Naive B cell (primary cell): ENCODE measurements around the gene ADAMTS17. TPM values are rescaled to one million over a fixed set of nuclear protein-coding genes. Genes with fewer than 3 reads are reported as not detected.

ENCODE experiments used
- ATAC-seq, 2 donors: fragments of 150-1000 bp; cut with Tn5 transposase; 2 replicates each; pipeline ENCODE4 v1.10.0; 2021; ENCODE audit warnings: low read depth in 2 of 2, mild to moderate bottlenecking in 2 of 2, moderate library complexity in 2 of 2
- DNase-seq: peaks from one replicate; pipeline ENCODE4 v3.0.0; 2022
- H3K27ac Mint-ChIP-seq, 6 donors: one replicate each; pipeline ENCODE4 v1.8.0; 2020 to 2022; ENCODE audit warnings: mild to moderate bottlenecking in 6 of 6, mixed read lengths in 6 of 6, moderate library complexity in 5 of 6, inconsistent platforms in 2 of 6
- H3K27me3 Mint-ChIP-seq, 3 donors: one replicate each; pipeline ENCODE4 v1.8.0; 2021 to 2022; ENCODE audit warnings: mixed read lengths in 3 of 3, mild to moderate bottlenecking in 1 of 3
- H3K36me3 Mint-ChIP-seq, 2 donors: one replicate each; pipeline ENCODE4 v1.8.0; 2020 to 2022; ENCODE audit warnings: mixed read lengths in 2 of 2, inconsistent platforms in 1 of 2, mild to moderate bottlenecking in 1 of 2
- H3K4me1 Mint-ChIP-seq, 3 donors: one replicate each; pipeline ENCODE4 v1.8.0; 2020 to 2022; ENCODE audit warnings: mixed read lengths in 3 of 3, inconsistent platforms in 1 of 3, mild to moderate bottlenecking in 1 of 3, moderate library complexity in 1 of 3
- H3K4me3 Mint-ChIP-seq, 8 donors: one replicate each; pipeline ENCODE4 v1.8.0; 2020 to 2022; ENCODE audit warnings: mild to moderate bottlenecking in 8 of 8, mixed read lengths in 8 of 8, moderate library complexity in 8 of 8, inconsistent platforms in 2 of 8
- H3K9me3 Mint-ChIP-seq, 7 donors: one replicate each; pipeline ENCODE4 v1.8.0; 2020 to 2022; ENCODE audit warnings: mixed read lengths in 7 of 7, mild to moderate bottlenecking in 5 of 7, inconsistent platforms in 2 of 7, moderate library complexity in 1 of 7
- polyA plus RNA-seq, 6 donors: library from polyadenylated mRNA; unstranded; fragments of 300-500 nt; fragmentation: Illumina TruSeq; gene quantifications; one replicate each; pipeline ENCODE4 v1.2.3, GENCODE V29; 2021; ENCODE audit warnings: low read depth in 6 of 6

ADAMTS17 gene
- polyA plus RNA-seq, 6 donors from 2014 or later = not detected

DNA sequence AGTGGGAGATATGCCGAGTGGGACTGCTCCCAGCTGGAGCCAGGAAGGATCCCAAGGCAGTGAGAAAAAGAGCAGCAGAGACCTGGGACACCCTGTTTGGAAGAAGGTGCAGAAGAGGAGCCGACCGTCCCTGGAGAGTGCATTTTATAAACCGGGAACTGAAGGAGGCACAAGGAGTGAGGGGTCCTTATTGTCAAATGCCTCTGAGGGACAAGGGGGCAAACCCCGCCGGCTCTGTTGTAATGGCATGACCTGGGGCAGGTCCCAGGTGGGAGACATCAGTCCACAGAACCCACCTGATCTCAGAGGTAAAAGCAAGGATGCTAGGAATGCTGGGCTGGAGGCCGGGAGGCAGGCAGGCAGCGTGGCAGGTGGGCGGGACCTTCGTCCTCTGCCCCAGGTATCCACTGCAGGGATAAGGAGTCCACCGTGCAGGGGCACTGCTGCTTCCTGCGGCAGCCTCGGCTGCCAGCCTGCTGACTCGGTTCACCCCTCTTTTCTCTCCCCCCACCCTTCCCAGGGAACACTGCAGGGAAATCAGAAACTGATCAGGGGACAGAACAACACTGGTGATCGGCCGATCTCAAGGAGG lies 26.9 kb downstream of the ADAMTS17 start:
- no peaks in the 10 kb centered on the region for H3K4me1 Mint-ChIP-seq
- peaks cover 2 to 28% (median 10%) of the 10 kb centered on the region in 7 donors for H3K9me3 Mint-ChIP-seq
- DNase-seq (no peak), ATAC-seq (no peak)
- no peak overlapping the region for H3K4me3 Mint-ChIP-seq
- H3K36me3 Mint-ChIP-seq = no peaks in the 10 kb centered on the region
- H3K27ac Mint-ChIP-seq = no peak overlapping the region
- peaks cover 5 to 15% (median 6%) of the 10 kb centered on the region in 3 donors for H3K27me3 Mint-ChIP-seq

DNA sequence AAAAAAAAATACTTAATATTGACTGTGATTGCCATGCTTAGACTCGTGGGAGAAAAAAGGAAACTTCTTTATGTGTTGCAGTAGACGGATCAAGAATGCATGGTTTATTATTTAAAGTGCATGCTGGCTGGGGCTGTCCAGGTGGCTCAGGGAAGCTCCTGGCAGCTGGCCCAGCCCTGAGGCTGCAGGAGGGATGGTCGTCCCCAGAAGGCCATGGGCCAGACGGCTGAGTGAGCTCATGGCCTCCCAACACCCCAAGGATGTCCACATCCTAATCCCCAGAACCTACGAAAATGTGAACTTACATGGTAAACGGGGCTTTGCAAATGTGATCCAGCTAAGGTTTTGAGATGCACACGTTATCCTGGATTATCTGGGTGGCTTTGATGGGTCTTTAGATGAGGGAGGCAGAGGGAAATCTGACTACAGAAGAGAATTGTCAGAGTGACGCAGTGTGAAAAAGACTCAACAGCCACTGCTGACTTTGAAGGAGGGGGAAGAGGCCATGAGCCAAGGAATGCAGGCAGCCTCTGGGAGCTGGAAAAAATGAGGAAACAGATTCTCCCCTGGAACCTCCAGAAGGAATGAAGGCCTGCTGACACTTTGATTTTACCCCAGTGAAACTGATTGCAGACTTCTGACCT lies 29.8 kb downstream of the ADAMTS17 start:
- no peaks in the 10 kb centered on the region for H3K36me3 Mint-ChIP-seq
- H3K4me1 Mint-ChIP-seq = no peaks in the 10 kb centered on the region
- DNase-seq = no peak
- H3K4me3 Mint-ChIP-seq = no peak overlapping the region
- H3K27me3 Mint-ChIP-seq = peaks cover 5 to 18% (median 16%) of the 10 kb centered on the region in 3 donors
- H3K27ac Mint-ChIP-seq = no peak overlapping the region
- no peak for ATAC-seq
- peaks cover 0 to 12% (median 4%) of the 10 kb centered on the region in 7 donors for H3K9me3 Mint-ChIP-seq

DNA sequence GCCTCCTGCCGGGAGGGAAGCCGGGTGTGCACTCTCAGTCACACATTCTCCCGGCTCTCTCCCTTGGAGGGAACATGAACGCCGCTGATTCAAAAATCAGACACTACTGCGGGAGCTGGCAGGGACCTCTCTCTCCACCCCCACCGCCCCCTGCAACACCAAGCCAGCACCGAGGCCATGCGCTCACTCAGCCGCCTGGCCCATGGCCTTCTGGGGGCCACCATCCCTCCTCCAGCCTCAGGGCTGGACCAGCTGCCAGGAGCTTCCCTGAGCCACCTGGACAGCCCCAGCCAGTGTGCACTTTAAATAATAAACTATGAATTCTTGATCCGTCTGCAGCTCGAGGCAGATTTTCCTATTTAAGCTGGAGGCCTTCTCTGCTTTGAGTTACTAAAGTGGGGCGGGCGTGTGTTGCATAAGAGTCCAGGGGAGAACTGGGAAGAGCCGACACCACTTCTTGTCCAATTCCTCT lies 30.6 kb downstream of the ADAMTS17 start:
- ATAC-seq = no peak
- Mint-ChIP-seq H3K27ac (no peak overlapping the region), H3K4me3 (no peak overlapping the region), H3K36me3 (no peaks in the 10 kb centered on the region), H3K9me3 (peaks cover 0 to 12% (median 2%) of the 10 kb centered on the region in 7 donors), H3K27me3 (peaks cover 5 to 18% (median 16%) of the 10 kb centered on the region in 3 donors), H3K4me1 (no peaks in the 10 kb centered on the region)
- no peak for DNase-seq

DNA sequence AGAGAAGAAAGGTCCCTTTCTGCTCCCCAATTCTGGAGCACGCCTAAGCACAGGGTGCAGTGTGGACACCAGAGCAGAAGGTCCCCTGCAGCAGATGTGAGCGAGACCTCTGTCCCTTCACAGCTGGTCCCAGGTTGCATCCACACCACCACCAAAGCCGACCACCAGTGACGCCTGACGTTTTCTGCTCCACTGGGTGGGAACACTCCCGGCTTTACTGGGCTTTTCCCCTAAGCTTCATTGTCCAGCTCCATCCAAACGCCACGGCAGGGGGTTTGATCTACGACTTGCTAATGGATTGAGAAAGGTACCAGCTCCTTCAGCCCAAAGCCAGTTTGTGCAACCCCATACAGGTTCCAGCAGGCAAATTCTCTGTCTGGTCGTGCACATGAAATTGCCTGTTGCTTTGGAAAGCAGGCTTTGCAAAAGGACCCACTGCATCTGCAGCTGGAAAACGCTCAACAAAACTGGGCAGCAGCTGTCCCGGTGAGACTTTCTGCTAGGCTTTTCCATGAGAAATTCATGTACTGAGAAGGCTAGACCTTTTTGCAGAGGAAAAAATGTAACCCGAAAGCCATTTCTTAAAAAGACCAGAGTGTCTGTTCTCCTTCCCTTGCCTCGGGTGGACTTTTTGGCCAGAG lies 31.1 kb downstream of the ADAMTS17 start:
- Mint-ChIP-seq H3K27ac (no peak overlapping the region), H3K4me3 (no peak overlapping the region), H3K27me3 (peaks cover 5 to 18% (median 16%) of the 10 kb centered on the region in 3 donors), H3K4me1 (no peaks in the 10 kb centered on the region), H3K9me3 (peaks cover 0 to 12% (median 3%) of the 10 kb centered on the region in 7 donors), H3K36me3 (no peaks in the 10 kb centered on the region)
- no peak for DNase-seq
- ATAC-seq = no peak

DNA sequence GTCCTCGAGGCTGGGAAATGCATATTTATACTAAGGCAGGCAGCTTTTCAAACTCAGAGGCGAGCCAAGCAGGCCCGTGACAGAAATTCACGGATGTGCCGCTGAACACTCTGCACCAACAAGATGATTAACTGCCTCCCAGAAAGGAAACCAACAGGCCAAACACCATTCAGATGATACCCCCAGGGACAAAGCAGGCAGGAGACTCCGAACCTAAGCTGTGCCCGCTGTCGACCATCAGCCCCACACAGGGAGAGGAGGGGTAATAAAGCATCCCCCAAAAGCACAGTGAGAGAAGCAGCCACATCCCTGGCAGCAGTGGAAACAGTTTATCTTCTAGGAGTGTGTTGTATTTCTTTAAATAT lies 31.8 kb downstream of the ADAMTS17 start:
- Mint-ChIP-seq H3K36me3 (no peaks in the 10 kb centered on the region), H3K9me3 (peaks cover 0 to 12% (median 3%) of the 10 kb centered on the region in 7 donors), H3K4me1 (no peaks in the 10 kb centered on the region), H3K4me3 (no peak overlapping the region), H3K27ac (no peak overlapping the region), H3K27me3 (peaks cover 5 to 20% (median 18%) of the 10 kb centered on the region in 3 donors)
- DNase-seq (no peak), ATAC-seq (no peak)

DNA sequence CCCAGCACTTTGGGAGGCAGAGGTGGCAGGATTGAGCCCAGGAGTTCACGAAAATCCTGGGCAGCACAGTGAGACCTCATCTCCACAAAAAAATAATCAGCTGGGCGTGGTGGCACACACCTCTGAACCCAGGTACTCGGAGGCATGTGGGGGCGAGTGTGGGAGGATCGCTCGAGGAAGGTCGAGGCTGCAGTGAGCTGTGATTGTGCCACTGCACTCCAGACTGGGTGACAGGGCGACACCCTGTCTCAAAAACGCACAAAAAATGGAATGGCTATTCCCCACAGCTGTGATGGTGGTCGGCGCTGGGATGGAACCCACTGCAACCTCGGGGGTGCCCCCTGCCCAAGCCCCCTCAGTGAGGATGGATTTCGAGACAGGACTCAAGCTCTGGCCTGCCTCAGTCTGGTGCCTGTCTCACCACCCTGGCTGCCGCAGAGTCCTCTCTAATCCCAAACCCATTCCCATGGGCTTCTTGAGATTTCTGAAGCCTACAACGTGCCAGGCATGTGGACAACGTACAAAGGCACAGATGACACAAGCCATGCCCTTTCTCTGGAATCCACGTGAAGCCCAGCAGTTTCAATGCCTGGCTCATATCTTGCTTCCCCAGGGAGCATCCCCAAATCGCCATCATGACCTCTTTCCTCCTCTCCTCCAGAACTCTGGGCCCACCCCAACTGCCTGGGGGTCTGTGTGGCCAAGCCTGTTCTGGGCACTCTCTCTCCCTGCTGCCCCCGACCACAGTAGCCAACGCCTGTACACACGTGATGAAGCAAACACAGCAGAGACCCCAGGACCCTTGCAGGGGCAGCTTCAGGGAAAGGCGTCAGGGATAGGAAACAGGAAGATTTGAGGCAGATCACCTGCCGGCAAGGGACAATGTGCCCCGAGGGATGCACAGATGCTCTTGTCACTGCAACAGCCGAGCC lies 32.4 kb downstream of the ADAMTS17 start:
- no peaks in the 10 kb centered on the region for H3K4me1 Mint-ChIP-seq
- DNase-seq (no peak), ATAC-seq (no peak)
- no peak overlapping the region for H3K4me3 Mint-ChIP-seq
- H3K27ac Mint-ChIP-seq = no peak overlapping the region
- H3K27me3 Mint-ChIP-seq = peaks cover 9 to 18% (median 16%) of the 10 kb centered on the region in 3 donors
- H3K9me3 Mint-ChIP-seq = peaks cover 0 to 12% (median 3%) of the 10 kb centered on the region in 7 donors
- no peaks in the 10 kb centered on the region for H3K36me3 Mint-ChIP-seq

DNA sequence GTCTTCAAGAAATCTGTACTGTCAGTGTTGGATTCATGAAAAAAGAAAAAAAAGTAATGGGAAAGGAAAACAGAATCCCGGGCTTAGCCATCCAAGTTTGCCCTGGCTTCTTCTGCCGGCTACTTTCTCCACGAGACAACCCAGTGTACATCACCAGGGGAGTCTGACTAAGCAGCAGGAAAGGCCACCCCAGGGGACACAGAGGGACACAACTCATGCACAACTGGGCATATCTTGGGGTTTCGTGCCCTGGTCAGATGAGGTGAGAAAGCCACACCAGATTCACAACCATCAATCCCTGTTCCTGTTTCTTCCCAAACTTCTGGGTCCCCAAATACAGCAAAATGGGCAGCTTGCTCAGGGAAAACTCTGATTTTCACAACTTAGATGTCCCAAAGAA lies 33.2 kb downstream of the ADAMTS17 start:
- Mint-ChIP-seq H3K27ac (no peak overlapping the region), H3K36me3 (no peaks in the 10 kb centered on the region), H3K4me3 (no peak overlapping the region), H3K9me3 (peaks cover 0 to 12% (median 3%) of the 10 kb centered on the region in 7 donors), H3K4me1 (no peaks in the 10 kb centered on the region), H3K27me3 (peaks cover 9 to 18% (median 16%) of the 10 kb centered on the region in 3 donors)
- ATAC-seq (no peak), DNase-seq (no peak)

DNA sequence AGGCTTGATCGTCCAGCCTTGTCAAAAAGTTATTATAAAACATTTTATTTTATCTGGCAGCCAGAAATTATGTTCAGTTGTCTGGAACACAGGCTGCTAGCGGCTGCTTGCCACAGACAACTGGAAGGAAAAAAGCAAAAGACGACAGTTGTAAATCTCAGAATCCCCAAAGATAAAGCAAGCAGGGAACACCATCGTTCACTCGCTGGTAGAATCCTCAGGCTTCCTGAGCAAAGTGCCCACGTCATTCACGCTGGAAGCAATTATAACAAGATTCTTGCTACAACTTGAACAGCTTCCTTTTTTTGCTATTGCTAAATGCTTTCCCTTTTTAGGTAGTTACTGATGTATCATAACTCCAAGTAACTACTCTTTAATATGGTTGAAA lies 33.6 kb downstream of the ADAMTS17 start:
- H3K4me1 Mint-ChIP-seq = no peaks in the 10 kb centered on the region
- DNase-seq (no peak), ATAC-seq (no peak)
- H3K27me3 Mint-ChIP-seq = peaks cover 9 to 18% (median 16%) of the 10 kb centered on the region in 3 donors
- H3K4me3 Mint-ChIP-seq = no peak overlapping the region
- H3K9me3 Mint-ChIP-seq = peaks cover 0 to 12% (median 3%) of the 10 kb centered on the region in 7 donors
- H3K36me3 Mint-ChIP-seq = no peaks in the 10 kb centered on the region
- H3K27ac Mint-ChIP-seq = no peak overlapping the region

DNA sequence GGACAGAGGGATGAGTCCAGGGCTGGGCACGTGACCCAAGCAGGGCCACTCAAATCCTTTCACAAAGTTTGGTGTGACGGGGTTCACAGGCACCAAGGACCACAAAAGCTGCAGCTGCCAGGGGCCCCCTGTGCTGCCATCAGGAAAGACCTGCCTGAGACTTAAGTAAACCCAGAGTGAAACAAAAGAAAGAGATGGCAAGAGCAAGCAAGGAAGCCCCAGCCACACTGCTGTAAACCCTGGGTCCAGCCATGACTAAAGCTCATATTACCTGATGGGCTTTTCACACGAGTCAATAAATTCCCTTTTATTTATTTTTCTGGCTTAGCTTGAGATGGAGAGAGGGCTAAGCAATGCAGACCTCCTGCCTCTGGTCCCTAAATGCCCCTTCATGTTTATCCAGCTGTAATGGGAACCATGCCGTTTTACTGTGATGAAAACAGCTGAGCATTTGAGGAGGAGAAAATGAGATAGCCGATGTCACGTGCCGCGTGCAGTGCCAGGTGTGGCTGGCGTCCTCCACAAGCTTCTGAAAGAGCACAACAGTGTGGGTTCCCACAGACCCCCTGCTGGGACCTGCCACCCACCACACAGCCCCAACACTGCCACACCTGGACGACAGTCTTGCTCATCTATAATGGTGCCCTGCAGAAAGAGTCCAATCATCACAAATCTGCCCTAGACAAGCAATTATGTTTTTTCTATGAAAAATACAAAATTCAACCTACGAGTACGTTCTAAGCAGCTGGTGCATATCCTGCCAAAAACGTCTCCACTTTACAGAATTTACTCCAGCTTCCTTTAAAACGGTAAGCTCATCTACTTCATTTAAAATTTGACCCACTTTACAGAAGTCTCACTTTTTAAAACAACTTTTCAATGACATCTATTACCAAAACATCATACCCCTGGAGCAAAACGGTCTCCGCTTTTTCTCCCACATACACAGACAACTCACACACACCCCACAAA lies 34.2 kb downstream of the ADAMTS17 start:
- peaks cover 9 to 18% (median 16%) of the 10 kb centered on the region in 3 donors for H3K27me3 Mint-ChIP-seq
- DNase-seq = no peak
- ATAC-seq = no peak
- peaks cover 0 to 12% (median 3%) of the 10 kb centered on the region in 7 donors for H3K9me3 Mint-ChIP-seq
- H3K27ac Mint-ChIP-seq = no peak overlapping the region
- H3K4me3 Mint-ChIP-seq = no peak overlapping the region
- no peaks in the 10 kb centered on the region for H3K36me3 Mint-ChIP-seq
- no peaks in the 10 kb centered on the region for H3K4me1 Mint-ChIP-seq

DNA sequence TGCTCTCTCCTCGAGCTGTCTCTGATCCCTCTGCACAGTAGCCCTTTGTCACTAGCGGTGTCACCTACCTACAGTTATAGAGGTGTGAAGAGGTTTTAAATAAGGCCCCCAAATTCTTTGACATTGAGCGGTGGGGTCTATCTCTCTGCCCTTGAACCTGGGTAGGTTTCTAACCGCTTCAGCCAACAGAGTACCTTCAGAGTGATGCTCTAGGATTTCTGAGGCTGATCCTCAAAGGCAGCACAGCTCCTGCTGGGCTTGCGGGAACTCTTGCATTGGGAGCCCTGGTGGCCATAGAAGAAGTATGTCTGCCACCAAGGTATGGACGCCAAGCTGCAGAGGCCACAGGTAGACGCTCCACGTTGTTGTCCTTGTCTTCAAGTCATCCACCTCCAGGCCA lies 35.7 kb downstream of the ADAMTS17 start:
- no peaks in the 10 kb centered on the region for H3K36me3 Mint-ChIP-seq
- H3K27me3 Mint-ChIP-seq = peaks cover 4 to 16% (median 6%) of the 10 kb centered on the region in 3 donors
- ATAC-seq (no peak), DNase-seq (no peak)
- H3K4me3 Mint-ChIP-seq = no peak overlapping the region
- no peaks in the 10 kb centered on the region for H3K4me1 Mint-ChIP-seq
- no peak overlapping the region for H3K27ac Mint-ChIP-seq
- H3K9me3 Mint-ChIP-seq = peaks cover 0 to 8% (median 7%) of the 10 kb centered on the region in 7 donors

DNA sequence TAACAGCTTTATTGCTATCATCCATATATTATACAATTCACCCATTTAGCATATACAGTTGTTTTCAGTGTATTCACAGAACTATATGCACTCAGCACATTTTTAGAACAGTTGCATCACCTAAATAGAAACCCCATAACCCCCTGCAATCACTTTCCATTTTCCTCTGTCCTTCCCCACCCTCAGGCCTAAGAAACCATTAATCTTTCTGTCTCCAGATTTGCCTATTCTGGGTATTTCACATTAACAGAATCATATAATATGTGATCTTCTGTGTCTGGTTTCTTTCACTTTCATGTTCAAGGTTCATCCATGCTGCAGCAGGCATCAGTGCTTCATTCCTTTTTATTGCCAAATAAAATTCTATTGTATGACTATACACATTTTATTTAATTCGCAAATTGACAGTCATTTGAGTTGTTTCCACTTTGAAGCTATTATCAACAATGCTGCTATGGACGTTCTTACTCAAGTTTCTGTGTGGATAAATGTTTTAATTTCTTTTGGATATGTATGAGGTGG lies 39.8 kb downstream of the ADAMTS17 start:
- DNase-seq (no peak), ATAC-seq (no peak)
- peaks cover 0 to 4% (median 4%) of the 10 kb centered on the region in 3 donors for H3K27me3 Mint-ChIP-seq
- no peak overlapping the region for H3K27ac Mint-ChIP-seq
- no peak overlapping the region for H3K4me3 Mint-ChIP-seq
- H3K36me3 Mint-ChIP-seq = peaks cover 0 to 8% of the 10 kb centered on the region in 2 donors
- no peaks in the 10 kb centered on the region for H3K4me1 Mint-ChIP-seq
- H3K9me3 Mint-ChIP-seq = peaks cover 12 to 33% (median 18%) of the 10 kb centered on the region in 7 donors

DNA sequence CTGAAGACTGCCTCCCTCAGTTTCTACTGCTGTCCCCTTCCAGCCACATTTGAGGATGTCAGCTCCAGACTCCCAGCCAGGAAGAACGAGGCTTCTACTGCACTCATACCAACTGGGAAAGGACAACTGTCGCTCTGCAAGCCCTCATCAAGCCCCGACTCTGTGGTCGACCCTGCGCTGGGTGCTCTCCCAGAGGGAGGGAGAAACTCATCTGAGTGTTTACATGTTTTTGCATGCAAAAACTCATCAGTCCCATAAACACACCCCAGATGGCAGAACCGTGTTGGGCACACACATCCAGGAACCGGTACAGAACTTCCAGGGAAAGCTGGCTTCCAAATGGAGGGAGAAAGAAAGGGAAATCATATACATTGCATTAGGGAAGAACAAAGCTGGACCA lies 43.5 kb downstream of the ADAMTS17 start:
- Mint-ChIP-seq H3K4me1 (no peaks in the 10 kb centered on the region), H3K27ac (no peak overlapping the region), H3K36me3 (peaks cover 0 to 8% of the 10 kb centered on the region in 2 donors), H3K27me3 (no peaks in the 10 kb centered on the region), H3K4me3 (no peak overlapping the region), H3K9me3 (peaks cover 19 to 45% (median 24%) of the 10 kb centered on the region in 7 donors)
- ATAC-seq = no peak
- DNase-seq = no peak
